ENCODE data around the gene CCDC32. TPM values are rescaled to one million over a fixed set of nuclear protein-coding genes. Genes with fewer than 3 reads are reported as not detected.

The CCDC32 gene
- total RNA-seq (2021) = 8.9 and 11.1 TPM in 2 replicates
- long read RNA-seq, transcript CCDC32-202 (4 exons, 1,519 nt) = major isoform, 40 of 57 reads
- long read RNA-seq, partial matches to known transcripts = 2 of 57 reads
- long read RNA-seq, other reads (novel, unspliced or antisense) = 8 of 57 reads

- Histone ChIP-seq H2AFZ (ENCODE audit: low read length) (peak within 1 kb of the TSS; percentile 52), H3K79me1 (ENCODE audit: insufficient read depth, low read depth, low read length, poor library complexity, severe bottlenecking) (no peaks in the 10 kb centered on the region), H4K8ac (replicated peaks; ENCODE audit: insufficient read length, low read depth, low read length) (no peak within 1 kb of the TSS), H3K27ac (ENCODE audit: insufficient read length, low read depth, low read length) (no peak within 1 kb of the TSS), H3K79me2 (ENCODE audit: insufficient read depth, low read length) (no peaks in the 10 kb centered on the region), H4K5ac (ENCODE audit: insufficient read length, low read depth, low read length) (no peak within 1 kb of the TSS), H4K20me1 (ENCODE audit: control insufficient read depth, insufficient read depth, insufficient read length) (no peaks in the 10 kb centered on the region), H4K91ac (ENCODE audit: insufficient read length, low read depth, low read length) (no peak within 1 kb of the TSS), H3K27me3 (ENCODE audit: insufficient read depth, low read length) (no peaks in the 10 kb centered on the region), H3K23ac (ENCODE audit: insufficient read length, low read depth, low read length) (no peak within 1 kb of the TSS), H3K4me1 (ENCODE audit: insufficient read depth, low read length) (no peaks in the 10 kb centered on the region), H2BK15ac (ENCODE audit: low read depth, low read length) (no peak within 1 kb of the TSS), H3K14ac (ENCODE audit: insufficient read depth, low read length) (no peak within 1 kb of the TSS), H2AK5ac (ENCODE audit: insufficient read length, low read length) (no peak within 1 kb of the TSS), H3T11ph (ENCODE audit: low read length) (no peak within 1 kb of the TSS), H3K9ac (ENCODE audit: extremely low read depth, insufficient read length, low read length) (peak within 1 kb of the TSS; percentile 5), H3K18ac (ENCODE audit: insufficient read length, low read depth, low read length) (no peak within 1 kb of the TSS), H3K4ac (ENCODE audit: low read depth, low read length) (no peak within 1 kb of the TSS), H3K56ac (ENCODE audit: insufficient read length, low read depth, low read length) (no peak within 1 kb of the TSS), H3K23me2 (ENCODE audit: insufficient read length, low read depth, low read length, poor library complexity, severe bottlenecking) (peaks cover 3% of the 10 kb centered on the region), H2BK20ac (ENCODE audit: low read depth, low read length, poor library complexity, severe bottlenecking) (no peak within 1 kb of the TSS), H2BK120ac (ENCODE audit: low read depth, low read length, poor library complexity, severe bottlenecking) (no peak within 1 kb of the TSS), H2BK12ac (ENCODE audit: insufficient read length, low read depth, low read length) (no peak within 1 kb of the TSS), H3K4me2 (ENCODE audit: insufficient read depth, insufficient read length, low read length) (peak within 1 kb of the TSS; percentile 68), H3K9me3 (ENCODE audit: control insufficient read depth, low read depth, low read length) (no peaks in the 10 kb centered on the region), H2BK5ac (ENCODE audit: insufficient read length, low read length) (no peak within 1 kb of the TSS)
- Mint-ChIP-seq H3K4me3 (peak within 1 kb of the TSS; percentile 91 to 95), H3K4me1 (peaks cover 19 to 23% of the 10 kb centered on the region in 2 experiments), H3K9me3 (no peaks in the 10 kb centered on the region; a peak in 1 of 5 replicates), H3K27ac (peak within 1 kb of the TSS; percentile 82 to 96 (median 92); a peak in 6 of 7 replicates), H3K36me3 (ENCODE audit: insufficient read depth in 1 of 3, low read depth in 3 of 3) (peaks cover 0 to 3% (median 0%) of the 10 kb centered on the region in 3 experiments; a peak in 2 of 7 replicates), H3K27me3 (ENCODE audit: low read depth) (peaks cover 2% of the 10 kb centered on the region; the same call in 1 of the 2 replicates)
- no CpG with 5 or more reads among the region's 40 CpGs for WGBS (ENCODE audit: extremely low coverage, insufficient read length, low lambda C conversion rate)
- no peak for TF ChIP-seq CTCF (conservative IDR thresholded peaks at IDR 0.05)
- peak; percentile 100 for DNase-seq
Measured at GRCh38 chr15:40564591-40565332, at the start of gene CCDC32. Gene CCDC32, minus strand, starts transcription at chr15:40565042. Its CDS starts 2,027 bp downstream, at chr15:40563015.

All from H9 (cell line).